GM12892 (cell line): ENCODE measurements around the gene COL26A1.

Source experiments
- POLR2A ChIP-seq: IDR thresholded peaks from 2 replicates; pipeline ENCODE4 v1.6.1; 2011; ENCODE audit warnings: low read depth, low read length, control low read depth
- POLR2AphosphoS5 ChIP-seq: IDR thresholded peaks from 2 replicates; pipeline ENCODE4 v1.6.1; 2011; ENCODE audit warnings: low read depth, low read length, control low read depth
- TAF1 ChIP-seq: IDR thresholded peaks from 2 replicates; pipeline ENCODE4 v1.6.1; 2011; ENCODE audit warnings: low read depth, mild to moderate bottlenecking, control low read depth, low read length, borderline replicate concordance

DNA sequence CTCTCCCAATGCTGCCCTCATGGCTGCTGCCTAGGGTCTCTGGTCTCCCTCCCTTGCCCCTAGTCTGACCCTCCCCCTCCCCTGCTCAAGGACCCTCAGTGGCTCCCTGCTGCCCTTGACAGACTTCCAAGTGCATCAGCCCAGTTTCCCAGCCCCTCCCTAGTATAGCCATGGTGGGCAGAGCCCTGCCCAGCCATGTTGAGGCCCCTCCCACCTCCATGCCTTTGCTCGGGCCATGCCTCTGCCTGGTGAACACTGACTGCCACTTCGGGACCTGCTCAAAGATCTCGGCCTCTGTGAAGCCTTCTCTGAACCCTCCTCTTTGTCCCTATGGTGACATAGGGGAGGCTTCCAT, 193.2 kb downstream of the COL26A1 start:
- no peak for TF ChIP-seq TAF1
- no peak for TF ChIP-seq POLR2AphosphoS5
- no peak for TF ChIP-seq POLR2A
